K562 (cell line): ENCODE results near the gene MYL4. TPM values are rescaled to one million over a fixed set of nuclear protein-coding genes. Genes with fewer than 3 reads are reported as not detected.
A peak's percentile ranks its signal among the peaks of the same experiment; 100 is the strongest.

Source experiments
- ATAC-seq: fragments of 200-7000 bp; cut with Tn5 transposase; 3 replicates; pipeline ENCODE4 v1.9.1; 2020; ENCODE audit warnings: moderate library complexity
- BruUV-seq: library from RNA; stranded (reverse); fragments of 400-500 nt; replicated peaks from 2 replicates; lab custom pipeline; 2021; lab: Mats Ljungman, UMichigan
- CTCF ChIA-PET: fragments of 300-600 bp; formaldehyde crosslinking; extraction: SDS; loops from one replicate; lab custom pipeline; 2021; ENCODE audit warnings: low intra/inter-chr PET ratio; lab: Yijun Ruan, JAX
- POLR2A ChIA-PET: fragments of 300-600, 350-650 bp; sonication (Branson Sonifier 250); formaldehyde crosslinking; extraction: SDS; loops from one replicate; lab custom pipeline; 2021; ENCODE audit warnings: antibody characterized with exemption, inconsistent platforms; lab: Yijun Ruan, JAX
- DNase-seq, 4 experiments: peaks; one replicate each; pipeline versions ENCODE4 v3.0.0 to v3.0.0-alpha.2; 2011 to 2018; ENCODE audit warnings: low spot score in 3 of 4, mixed read lengths in 3 of 4; ENCODE audit errors: extremely low read depth in 1 of 4
- FAIRE-seq: peaks from 2 replicates; lab custom pipeline; 2011; peaks lifted over from hg19 to GRCh38; lab: Jason Lieb, UNC
- H2AFZ ChIP-seq: 2 replicates; pipeline ENCODE4 v1.6.0; 2011; ENCODE audit warnings: low read depth, low read length, control low read depth, inconsistent platforms
- H3K27ac ChIP-seq: fragments of 200-600 bp; 3 replicates; pipeline ENCODE4 v1.8.0; 2011; ENCODE audit warnings: low read depth, mild to moderate bottlenecking, control low read depth, inconsistent platforms, low read length, moderate library complexity, mixed read lengths; ENCODE audit errors: extremely low read depth
- H3K27me3 ChIP-seq, 2 experiments: fragments of 300-600 bp in 1 of 2; 2 replicates in 1 of 2; 3 replicates in 1 of 2; pipeline versions ENCODE4 v1.6.0 to v1.8.0; 2011; ENCODE audit warnings: inconsistent platforms in 2 of 2, low read length in 2 of 2, mild to moderate bottlenecking in 1 of 2, mixed read lengths in 1 of 2, moderate library complexity in 1 of 2; ENCODE audit not compliant: control insufficient read depth in 2 of 2, insufficient read depth in 2 of 2
- H3K36me3 ChIP-seq: fragments of 300-600 bp; 3 replicates; pipeline ENCODE4 v1.8.0; 2011; ENCODE audit warnings: mild to moderate bottlenecking, low read length, inconsistent platforms; ENCODE audit not compliant: control insufficient read depth, insufficient read depth
- H3K4me1 ChIP-seq, 2 experiments: fragments of 200-600 bp in 1 of 2; replicated peaks in 1 of 2; 2 replicates in 1 of 2; 3 replicates in 1 of 2; pipeline versions ENCODE4 v1.5.1 to v1.8.0; 2011; ENCODE audit warnings: inconsistent platforms in 2 of 2, low read length in 2 of 2, mild to moderate bottlenecking in 1 of 2, mixed read lengths in 1 of 2, moderate library complexity in 1 of 2; ENCODE audit not compliant: control insufficient read depth in 2 of 2, insufficient read depth in 2 of 2
- H3K4me2 ChIP-seq: 2 replicates; pipeline ENCODE4 v1.6.1; 2011; ENCODE audit warnings: low read length, control low read depth, inconsistent platforms, mixed read lengths; ENCODE audit not compliant: insufficient read depth
- H3K4me3 ChIP-seq: fragments of 200-600 bp; sonication (generic), shearing (Covaris generic); 2 replicates; pipeline ENCODE4 v1.5.1; 2016; ENCODE audit warnings: control low read depth, inconsistent platforms
- H3K79me2 ChIP-seq: fragments of 200-600 bp; 3 replicates; pipeline ENCODE4 v1.8.0; 2011; ENCODE audit warnings: low read length, inconsistent platforms; ENCODE audit not compliant: control insufficient read depth, insufficient read depth
- H3K9ac ChIP-seq, 2 experiments: 2 replicates each; pipeline versions ENCODE4 v1.6.0 to v1.6.1; 2011; ENCODE audit warnings: low read depth in 2 of 2, low read length in 2 of 2, control low read depth in 1 of 2, inconsistent platforms in 1 of 2, mild to moderate bottlenecking in 1 of 2, mixed read lengths in 1 of 2; ENCODE audit not compliant: insufficient read depth in 1 of 2
- H3K9me1 ChIP-seq: one replicate; pipeline ENCODE4 v1.6.0; 2011; ENCODE audit warnings: inconsistent platforms, mild to moderate bottlenecking, low read length, moderate library complexity; ENCODE audit not compliant: control insufficient read depth, insufficient read depth
- H3K9me3 ChIP-seq: replicated peaks from 2 replicates; pipeline ENCODE4 v1.5.1; 2011; ENCODE audit warnings: low read depth, low read length, inconsistent platforms; ENCODE audit not compliant: control insufficient read depth, insufficient read depth
- H4K20me1 ChIP-seq: replicated peaks from 2 replicates; pipeline ENCODE4 v1.6.1; 2011; ENCODE audit warnings: low read length, inconsistent platforms, mixed read lengths; ENCODE audit not compliant: control insufficient read depth, insufficient read depth
- ARHGAP35 ChIP-seq: fragments of 450-650 bp; IDR thresholded peaks from 2 replicates; pipeline ENCODE4 v1.6.1; 2018; ENCODE audit not compliant: partially characterized antibody
- MED1 ChIP-seq: sonication (generic); formaldehyde crosslinking; IDR thresholded peaks from 2 replicates; pipeline ENCODE4 v1.8.1; 2023; ENCODE audit warnings: missing genetic modification reagents, borderline replicate concordance
- NELFE ChIP-seq: IDR thresholded peaks from 2 replicates; pipeline ENCODE4 v1.6.1; 2011; ENCODE audit warnings: mild to moderate bottlenecking; ENCODE audit not compliant: insufficient read depth, insufficient read length
- PTBP1 ChIP-seq: fragments of 200-400 bp; formaldehyde crosslinking; IDR thresholded peaks from 2 replicates; pipeline ENCODE4 v1.6.1; 2017; ENCODE audit warnings: low read depth, low read length
- PTTG1 ChIP-seq: fragments of 450-650 bp; IDR thresholded peaks from 2 replicates; pipeline ENCODE4 v1.6.1; 2016; ENCODE audit warnings: low read depth, mild to moderate bottlenecking, missing genetic modification characterization, missing compliant biosample characterization
- SNAPC5 ChIP-seq: fragments of 250-450 bp; sonication (Bioruptor Pico); IDR thresholded peaks from 2 replicates; pipeline ENCODE4 v1.8.0; 2021; ENCODE audit warnings: moderate library complexity, mild to moderate bottlenecking, inconsistent platforms
- ZBTB40 ChIP-seq, 2 experiments: fragments of 450-650 bp in 1 of 2; sonication (generic) in 1 of 2; formaldehyde crosslinking in 1 of 2; IDR thresholded peaks; 2 replicates each; pipeline versions ENCODE4 v1.7.1 to v1.9.0; 2016 to 2022; ENCODE audit warnings: inconsistent platforms in 1 of 2, mild to moderate bottlenecking in 1 of 2, missing genetic modification reagents in 1 of 2
- ZNF449 ChIP-seq: fragments of 250-450 bp; sonication (Bioruptor Pico); IDR thresholded peaks from 2 replicates; pipeline ENCODE4 v1.8.0; 2022; ENCODE audit warnings: moderate library complexity, mild to moderate bottlenecking, inconsistent platforms
- ZNF512 ChIP-seq: IDR thresholded peaks from 2 replicates; pipeline ENCODE4 v1.6.1; 2016; ENCODE audit warnings: missing genetic modification characterization, missing compliant biosample characterization
- WGBS: fragments of 100-300 bp; shearing (Covaris generic); methylation state at CpG from one replicate; pipeline ENCODE4 v1.1.6; 2016; ENCODE audit warnings: low coverage, mixed read lengths; ENCODE audit not compliant: insufficient coverage; ENCODE audit errors: missing lambda C conversion rate; 5-methylcytosine and 5-hydroxymethylcytosine counted together
- in situ Hi-C: fragments of 300-500 bp; cut with MboI; formaldehyde crosslinking; loops from 4 replicates; pipeline ENCODE4 v1.15.0; 2018; ENCODE audit warnings: inconsistent platforms, mixed read lengths
- intact Hi-C: fragments of 100-400 bp; cut with micrococcal nuclease; formaldehyde crosslinking; loops from 2 replicates; pipeline ENCODE4 v1.14.2; 2022
- polyA plus RNA-seq, 8 experiments: library from polyadenylated mRNA; depleted of rRNA in 4 of 8; stranded (reverse) in 5 of 8; unstranded in 3 of 8; fragments of >200 nt; fragmentation: Nextera tagmentation in 2 of 8; fragmentation: Illumina TruSeq in 1 of 8; extraction: Ambion mirVana in 2 of 8; extraction: Trizol in 1 of 8; gene quantifications; 2 replicates each; pipeline versions ENCODE4 v1.2.1 to v1.2.3, GENCODE V29; 2011 to 2014; ENCODE audit warnings: inconsistent platforms in 1 of 8, missing spikeins in 1 of 8
- total RNA-seq, 7 experiments: library from RNA; depleted of rRNA in 6 of 7; stranded (reverse); fragments of >200 nt in 6 of 7; fragmentation: Illumina TruSeq in 2 of 7; extraction: Trizol in 2 of 7; gene quantifications; 2 replicates each; pipeline versions ENCODE4 v1.2.1 to v1.2.3, GENCODE V29; 2011 to 2021; ENCODE audit warnings: low replicate concordance in 1 of 7

MYL4 gene
- total and polyA plus RNA-seq, 9 of the 15 experiments (the other 6 are each of a cell fraction or from before 2014, with no cell fraction given) = 117 to 423 (median 221) TPM

- in situ Hi-C loops (no loop called here), intact Hi-C loops (no loop called here)
- 51% methylated on average over 13 of the region's 15 CpGs for WGBS
- peak overlapping the region; percentile 57 for H3K4me3 ChIP-seq
- no peaks in the 10 kb centered on the region for H3K79me2 ChIP-seq
- no peaks in the 10 kb centered on the region for H4K20me1 ChIP-seq
- no peak overlapping the region; the same call in 2 of the 3 replicates for H3K27ac ChIP-seq
- peak overlapping the region; percentile 53 to 93; a peak in 3 of 4 replicates for H3K9ac ChIP-seq
- FAIRE-seq (no peak), ATAC-seq (no peak), DNase-seq (no peak)
- POLR2A ChIA-PET = interaction anchor here (0.6 kb wide), 1 partner anchor 34 kb away, joined by 3 read pairs; no protein-coding TSS in a partner anchor
- no peaks in the 10 kb centered on the region for H3K9me1 ChIP-seq
- H2AFZ ChIP-seq = peak overlapping the region; percentile 96
- peaks cover 28 to 34% of the 10 kb centered on the region in 2 experiments for H3K4me1 ChIP-seq
- H3K36me3 ChIP-seq = no peaks in the 10 kb centered on the region
- peak overlapping the region; percentile 80 for H3K4me2 ChIP-seq
- H3K9me3 ChIP-seq = no peaks in the 10 kb centered on the region
- no TSS peak for BruUV-seq
- CTCF ChIA-PET = no interaction called here
- H3K27me3 ChIP-seq = no peaks in the 10 kb centered on the region
- TF ChIP-seq ZNF512 (tag) = peak; percentile 88
- TF ChIP-seq SNAPC5 (CRISPR knock-in tag) = no peak
- TF ChIP-seq MED1 (CRISPR knock-in tag) = no peak
- no peak for TF ChIP-seq NELFE
- TF ChIP-seq ARHGAP35 = no peak
- peak; percentile 56; the same call in 1 of the 2 replicates for TF ChIP-seq ZBTB40 (IDR thresholded peaks at IDR 0.05)
- TF ChIP-seq ZBTB40 (CRISPR knock-in tag; IDR thresholded peaks at IDR 0.05) = no peak
- TF ChIP-seq PTBP1 = no peak
- TF ChIP-seq PTTG1 (tag) = no peak
- no peak for TF ChIP-seq ZNF449
These were observed 45.3 kb downstream of the MYL4 start for GRCh38 chr17:47254403-47254943.
